Ishikawa (cell line): ENCODE data around the gene NAPG.

Experiments
- CEBPB ChIP-seq: IDR thresholded peaks from 2 replicates; pipeline ENCODE4 v1.6.1; 2012
- EGR1 ChIP-seq: IDR thresholded peaks from 2 replicates; pipeline ENCODE4 v1.6.1; 2012
- EP300 ChIP-seq: IDR thresholded peaks from 2 replicates; pipeline ENCODE4 v1.6.1; 2012; ENCODE audit warnings: borderline replicate concordance
- MAX ChIP-seq: IDR thresholded peaks from 2 replicates; pipeline ENCODE4 v1.6.1; 2012
- RAD21 ChIP-seq: IDR thresholded peaks from 2 replicates; pipeline ENCODE4 v1.6.1; 2012; ENCODE audit warnings: low read depth
- REST ChIP-seq: IDR thresholded peaks from 2 replicates; pipeline ENCODE4 v1.6.1; 2012; ENCODE audit warnings: low read depth, mild to moderate bottlenecking
- TEAD4 ChIP-seq: IDR thresholded peaks from 2 replicates; pipeline ENCODE4 v1.6.1; 2012
- YY1 ChIP-seq: IDR thresholded peaks from 2 replicates; pipeline ENCODE4 v1.6.1; 2012; ENCODE audit warnings: low read depth

- TF ChIP-seq TEAD4 (no peak), EP300 (no peak), MAX (no peak), YY1 (no peak), REST (no peak), CEBPB (no peak), RAD21 (no peak), EGR1 (no peak)
Observed at GRCh38 chr18:10500038-10500437, 25.8 kb upstream of the NAPG start.
